HG03025 (cell line): ENCODE results near the gene SLC35F3.
"Not testable (repeated sequence)": the region's sequence is repeated elsewhere in the genome, so short reads cannot be mapped to it uniquely, and the experiment has no call there.

Experiments
- ATAC-seq: cut with Tn5 transposase; IDR thresholded peaks from one replicate; pipeline ENCODE4 v1.9.1; 2021; ENCODE audit warnings: mild to moderate bottlenecking, moderate library complexity; ENCODE audit not compliant: unreplicated experiment, low FRiP score

Gene SLC35F3

DNA sequence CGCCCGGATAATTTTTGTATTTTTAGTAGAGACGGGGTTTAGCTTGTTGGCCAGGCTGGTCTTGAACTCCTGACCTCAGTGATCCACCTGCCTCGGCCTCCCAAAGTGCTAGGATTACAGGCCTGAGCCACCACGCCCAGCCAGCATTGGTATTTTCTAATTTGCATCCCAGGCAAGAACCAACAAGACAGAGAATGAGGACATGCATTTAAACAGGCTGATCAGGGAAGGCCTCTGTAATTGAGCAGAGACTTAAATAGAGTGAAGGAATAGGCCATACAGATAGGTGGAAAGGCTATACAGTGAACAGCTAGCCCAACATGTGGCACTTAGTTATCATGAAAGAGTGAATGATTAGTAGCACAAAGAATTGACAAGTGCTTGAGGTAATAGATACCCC lies 230.4 kb downstream of the SLC35F3 start:
- ATAC-seq = no peak

DNA sequence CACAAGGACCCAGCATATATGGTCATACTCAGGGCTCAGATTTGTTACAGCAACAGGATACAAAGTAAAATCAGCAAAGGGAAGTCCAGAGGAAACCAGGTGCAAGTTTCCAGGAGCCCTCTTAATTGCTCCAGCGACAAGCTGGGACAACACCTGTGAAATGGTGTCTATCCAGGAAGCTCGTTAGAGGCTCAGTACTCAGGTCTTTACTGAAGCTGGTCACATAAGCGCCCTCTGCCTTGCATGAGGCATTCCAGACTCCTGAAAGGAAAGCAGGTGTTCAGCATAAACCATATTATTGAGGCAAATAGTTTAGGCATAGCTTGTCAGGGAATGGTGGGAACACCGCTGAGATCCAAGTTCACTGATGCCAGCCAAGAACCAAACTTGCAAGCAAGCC lies 231.0 kb downstream of the SLC35F3 start:
- no peak for ATAC-seq

DNA sequence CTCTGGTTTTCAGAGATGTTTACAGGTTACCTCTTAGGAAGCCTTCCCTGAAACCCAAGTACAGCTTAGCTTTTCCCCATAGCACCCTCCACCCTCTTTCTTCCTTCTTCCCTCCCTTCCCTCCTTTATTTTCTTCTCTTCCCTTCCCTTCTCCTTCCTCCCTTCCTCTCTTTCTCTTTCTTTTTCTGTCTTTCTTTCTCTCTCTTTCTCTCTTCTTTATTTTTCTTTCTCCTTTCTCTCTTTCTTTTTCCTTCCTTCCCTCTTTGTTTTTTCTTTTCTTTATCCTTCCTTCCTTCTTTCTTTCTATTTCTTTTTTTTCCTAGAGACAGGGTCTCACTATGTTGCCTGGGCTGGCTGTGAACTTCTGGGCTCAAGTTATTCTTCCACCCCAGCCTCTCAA lies 231.6 kb downstream of the SLC35F3 start:
- ATAC-seq = no peak

DNA sequence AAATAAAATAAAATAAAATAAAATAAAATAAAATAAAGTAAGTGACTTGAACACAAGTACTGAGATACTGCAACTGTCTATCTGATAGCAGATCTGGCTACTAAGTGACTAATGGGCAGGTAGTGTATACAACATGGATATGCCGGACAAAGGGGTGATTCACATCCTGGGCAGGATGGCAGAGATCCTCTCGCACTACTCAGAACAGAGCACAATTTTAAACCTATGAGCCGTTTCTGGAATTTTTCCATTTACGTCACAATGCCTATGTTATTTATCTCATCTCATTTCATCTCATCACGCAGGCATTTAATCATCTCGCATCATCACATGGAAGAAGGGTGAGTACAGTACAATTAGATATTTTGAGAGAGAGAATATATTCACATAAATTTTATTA lies 235.5 kb downstream of the SLC35F3 start:
- no peak for ATAC-seq

DNA sequence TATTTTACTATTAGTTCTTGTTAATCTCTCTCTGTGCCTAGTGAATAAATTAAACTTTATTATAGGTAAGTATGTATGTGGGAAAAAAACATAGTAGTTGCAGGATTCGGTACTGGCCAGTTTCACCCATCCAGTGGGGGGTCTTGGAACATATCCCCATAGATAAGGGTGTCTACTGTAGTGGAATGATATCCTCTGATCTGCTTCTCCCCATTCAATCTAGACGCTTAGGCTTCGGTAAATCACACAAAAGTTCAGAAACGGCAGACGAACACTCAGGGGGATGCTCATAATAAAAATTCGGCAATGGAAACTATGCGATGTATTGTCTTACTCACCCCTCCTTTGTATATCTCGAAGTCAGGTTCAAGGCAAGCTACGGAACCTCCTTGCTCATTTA lies 235.9 kb downstream of the SLC35F3 start:
- ATAC-seq = no peak

DNA sequence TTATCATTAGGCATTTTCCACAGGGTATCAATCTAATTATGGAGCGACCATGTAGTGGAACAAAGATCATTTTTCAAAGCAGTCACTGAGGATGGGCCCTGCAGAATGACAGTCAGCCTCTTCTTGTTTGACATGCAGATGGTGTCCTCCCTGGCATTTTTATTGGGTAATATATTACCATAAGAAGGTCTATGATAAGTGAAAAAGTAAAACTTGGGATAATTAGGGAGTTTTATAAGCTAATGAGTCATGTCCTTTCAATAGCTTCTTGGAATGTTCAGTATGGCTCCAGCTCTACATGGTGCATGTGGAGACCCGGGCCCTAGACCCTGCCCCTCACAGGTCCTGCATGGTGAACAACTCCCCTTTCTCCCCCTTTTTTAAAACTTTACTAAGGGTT lies 236.5 kb downstream of the SLC35F3 start:
- ATAC-seq = no peak

DNA sequence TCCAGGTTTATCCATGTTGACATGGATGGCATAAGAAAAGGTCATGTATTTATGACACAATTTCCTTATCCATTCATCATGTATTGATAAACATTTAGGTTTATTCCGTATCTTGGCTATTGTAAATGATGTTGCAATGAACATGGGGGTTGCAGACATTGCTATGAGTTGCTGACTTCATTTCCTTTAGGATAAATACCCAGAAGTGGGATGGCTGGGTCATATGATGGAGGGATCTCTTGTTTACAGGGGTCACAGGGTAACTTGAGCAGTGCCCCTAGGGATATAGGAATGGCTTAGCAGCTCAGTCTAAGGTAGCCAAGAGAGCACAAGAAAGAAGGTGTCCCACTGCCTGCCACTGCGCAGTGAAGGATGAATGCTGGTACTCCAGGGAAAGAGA lies 239.2 kb downstream of the SLC35F3 start:
- no peak for ATAC-seq

DNA sequence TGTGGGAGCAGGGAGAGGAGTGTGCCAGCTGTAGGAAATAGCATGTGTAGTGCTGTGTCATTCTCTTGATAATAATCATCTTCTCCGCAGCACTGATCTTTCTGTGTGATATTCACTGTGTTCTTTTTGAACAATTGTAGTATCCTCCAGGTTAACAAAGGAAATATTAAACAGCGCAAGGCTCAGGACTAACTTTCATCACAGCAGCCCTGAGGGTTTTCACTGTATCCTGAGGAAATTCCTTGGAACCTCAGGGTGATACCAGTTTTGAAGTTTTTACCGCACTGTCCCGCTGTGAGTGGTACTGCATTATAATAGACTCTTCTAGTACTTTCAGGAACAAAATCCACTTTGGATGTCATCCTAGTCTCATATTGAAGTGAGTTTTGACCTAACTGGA lies 240.4 kb downstream of the SLC35F3 start:
- no peak for ATAC-seq

DNA sequence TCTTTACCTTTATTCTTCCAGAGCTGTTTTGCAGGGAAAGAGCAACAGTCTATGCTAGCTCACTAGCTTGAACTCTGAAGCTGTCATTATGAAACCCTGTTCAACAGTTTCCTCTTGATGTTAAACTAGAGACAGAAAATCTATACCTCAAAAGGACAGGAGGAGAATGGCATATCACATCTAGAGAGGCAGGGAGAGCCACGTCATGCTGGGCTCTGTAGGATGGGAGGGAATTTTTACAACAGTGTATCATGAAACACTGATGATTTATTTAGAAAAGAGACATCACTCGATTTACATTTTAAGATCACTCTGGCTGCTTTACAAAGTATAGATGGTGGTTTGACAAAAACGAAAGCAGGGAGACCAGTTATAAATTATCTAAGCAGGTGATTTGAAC lies 243.9 kb downstream of the SLC35F3 start:
- no peak for ATAC-seq

DNA sequence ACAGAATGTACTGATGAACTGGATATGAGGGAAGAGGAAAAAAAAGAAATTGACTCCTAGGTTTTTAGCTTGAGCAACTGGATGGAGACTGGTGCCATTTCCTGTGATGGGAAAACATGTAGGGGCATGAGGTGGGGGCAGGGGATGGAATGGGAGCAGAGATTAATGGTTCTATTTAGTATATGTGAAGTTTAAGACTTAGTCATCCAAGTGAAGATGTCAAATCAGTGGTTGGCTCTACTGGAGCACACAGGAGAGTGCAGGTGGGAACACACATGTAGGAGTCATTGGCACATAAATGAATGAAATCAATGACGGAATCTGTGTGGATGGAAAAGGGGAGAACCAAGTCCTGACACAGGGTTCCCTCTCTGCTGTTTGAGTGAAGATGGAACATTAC lies 244.3 kb downstream of the SLC35F3 start:
- no peak for ATAC-seq

DNA sequence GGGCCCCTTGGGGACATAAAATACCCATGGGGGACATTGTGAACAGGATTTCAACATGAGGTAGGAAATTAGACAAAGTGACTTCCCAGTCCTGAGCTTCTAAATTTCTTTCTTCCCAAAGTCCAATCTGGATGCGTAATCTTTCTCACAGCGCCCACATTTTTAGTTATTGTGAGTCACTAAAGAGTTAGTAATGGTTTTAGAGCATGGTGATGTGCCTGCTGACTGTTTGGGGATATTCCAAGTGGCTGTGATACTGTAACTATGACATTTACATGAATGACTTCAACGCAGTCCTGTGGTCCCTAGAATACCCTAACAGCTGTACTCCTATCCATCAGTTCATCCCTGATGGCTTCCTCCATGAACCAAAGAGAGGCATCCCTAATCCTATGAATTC lies 244.7 kb downstream of the SLC35F3 start:
- ATAC-seq = no peak

DNA sequence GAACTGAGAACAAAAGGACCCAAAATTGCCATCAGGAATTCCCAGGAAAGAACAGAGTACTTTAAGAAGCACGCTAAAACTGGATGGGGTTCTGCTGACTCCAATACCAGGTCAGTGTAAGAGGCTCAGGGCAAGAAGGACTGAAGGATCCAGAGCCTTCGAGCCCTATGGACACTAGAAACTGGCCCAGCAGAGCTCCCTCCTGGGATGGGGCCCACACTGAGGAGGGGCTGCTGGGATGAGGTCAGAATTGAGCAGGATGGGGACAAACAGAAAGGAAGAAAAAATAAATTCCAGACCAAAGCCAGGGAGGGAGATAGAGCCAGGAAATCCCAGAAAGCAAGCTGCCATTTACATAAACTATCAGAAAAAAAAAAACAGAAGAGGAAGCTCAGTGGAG lies 246.4 kb downstream of the SLC35F3 start:
- no peak for ATAC-seq

DNA sequence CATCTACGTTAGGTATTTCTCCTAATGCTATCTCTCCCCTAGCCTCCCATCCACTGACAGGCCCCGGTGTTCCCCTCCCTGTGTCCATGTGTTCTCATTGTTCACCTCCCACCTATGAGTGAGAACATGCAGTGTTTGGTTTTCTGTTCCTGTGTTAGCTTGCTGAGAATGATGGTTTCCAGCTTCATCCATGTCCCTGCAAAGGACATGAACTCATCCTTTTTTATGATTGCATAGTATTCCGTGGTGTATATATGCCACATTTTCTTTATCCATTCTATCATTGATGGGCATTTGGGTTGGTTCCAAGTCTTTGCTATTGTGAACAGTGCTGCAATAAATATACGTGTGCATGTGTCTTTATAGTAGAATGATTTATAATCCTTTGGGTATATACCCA lies 247.9 kb downstream of the SLC35F3 start:
- ATAC-seq = not testable (repeated sequence)

DNA sequence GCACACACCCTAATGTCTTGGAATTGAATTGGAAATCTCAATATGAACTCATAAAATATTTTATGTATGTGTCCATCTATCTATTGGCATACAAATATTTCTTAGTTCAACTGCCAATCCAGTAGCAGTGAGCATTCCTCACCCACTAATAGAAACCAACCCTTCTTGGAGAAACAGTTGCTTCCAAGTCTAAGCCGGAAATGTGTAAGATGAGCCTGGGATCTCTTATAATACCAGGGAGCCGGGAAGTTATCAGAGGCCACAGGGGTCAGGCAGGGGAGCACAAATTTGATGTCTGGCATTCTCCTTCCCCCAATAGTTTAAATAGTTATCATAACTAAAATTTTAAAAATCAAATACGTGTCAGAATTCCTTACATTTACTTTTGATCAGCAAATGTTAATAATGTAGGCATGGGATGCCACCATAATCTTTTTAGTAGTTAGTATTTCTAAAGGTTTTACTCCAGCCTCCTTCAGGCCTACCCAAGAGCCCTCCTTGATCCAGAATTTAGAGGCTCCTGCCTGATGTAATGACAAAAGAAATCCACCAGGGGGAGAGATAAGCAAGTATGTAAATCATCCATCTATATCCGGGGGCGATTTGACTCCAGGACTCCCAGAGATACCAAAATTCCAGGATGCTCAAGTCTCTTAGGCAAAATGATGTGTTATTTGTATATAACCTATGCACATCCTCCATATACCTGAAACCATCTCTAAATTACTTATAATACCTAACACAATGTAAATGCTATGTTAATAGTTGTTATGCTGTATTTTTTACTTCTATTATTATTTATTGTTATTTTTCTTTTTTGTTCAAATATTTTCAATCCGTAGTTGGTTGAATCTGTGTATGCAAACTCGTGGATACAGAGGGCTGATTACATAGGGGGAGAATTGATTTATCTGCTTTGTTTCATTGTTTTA lies 250.1 kb downstream of the SLC35F3 start:
- no peak for ATAC-seq

DNA sequence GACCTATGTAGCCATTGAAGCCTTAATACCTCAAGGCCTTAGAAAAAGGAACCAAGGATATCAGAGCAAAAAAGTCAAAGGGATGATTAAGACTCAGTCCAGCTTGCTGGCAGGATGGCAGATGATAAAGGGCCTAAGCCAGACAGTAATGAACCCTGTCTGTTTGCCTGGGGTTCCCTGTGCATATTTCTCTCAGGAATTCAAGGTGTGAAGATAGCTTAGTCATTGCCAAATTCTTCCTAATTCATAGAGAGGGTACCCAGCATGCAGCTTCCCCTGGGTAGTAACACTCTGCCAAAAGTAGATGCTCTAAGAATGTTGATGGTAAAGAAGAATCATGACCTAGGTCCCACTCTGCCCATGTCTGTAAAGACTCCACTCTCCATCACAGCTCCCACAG lies 258.2 kb downstream of the SLC35F3 start:
- no peak for ATAC-seq

DNA sequence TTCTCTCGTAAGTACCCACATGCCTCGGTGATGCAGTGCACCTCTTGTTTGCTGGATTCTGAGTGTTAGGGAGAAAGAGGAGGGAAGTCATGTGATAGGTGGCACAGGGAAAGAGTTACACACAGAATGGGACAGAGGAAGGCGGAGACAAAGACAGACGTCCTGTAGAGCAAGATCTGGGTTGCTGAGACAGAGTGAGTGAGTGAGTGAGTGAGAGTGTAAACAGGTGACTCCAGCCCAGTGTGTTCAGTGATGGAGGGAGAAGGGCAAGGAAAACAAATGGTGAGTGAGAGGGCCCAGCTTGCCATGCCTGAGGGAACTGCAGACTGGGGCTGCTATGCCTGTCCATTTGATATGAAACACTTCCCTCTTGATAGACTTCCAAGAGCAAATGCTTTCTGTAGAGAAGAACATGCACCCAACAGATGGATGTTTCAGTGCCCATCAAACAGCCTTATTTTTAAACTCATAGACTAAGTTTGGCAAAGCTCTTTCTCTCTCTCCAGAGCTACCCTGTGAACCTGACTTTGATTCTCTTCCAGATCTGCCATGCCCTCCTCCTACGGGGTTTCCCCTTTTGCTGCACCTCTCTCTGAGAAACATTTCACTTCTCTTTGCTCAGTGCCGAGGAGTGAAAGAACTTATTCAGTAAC lies 258.9 kb downstream of the SLC35F3 start:
- ATAC-seq = no peak

DNA sequence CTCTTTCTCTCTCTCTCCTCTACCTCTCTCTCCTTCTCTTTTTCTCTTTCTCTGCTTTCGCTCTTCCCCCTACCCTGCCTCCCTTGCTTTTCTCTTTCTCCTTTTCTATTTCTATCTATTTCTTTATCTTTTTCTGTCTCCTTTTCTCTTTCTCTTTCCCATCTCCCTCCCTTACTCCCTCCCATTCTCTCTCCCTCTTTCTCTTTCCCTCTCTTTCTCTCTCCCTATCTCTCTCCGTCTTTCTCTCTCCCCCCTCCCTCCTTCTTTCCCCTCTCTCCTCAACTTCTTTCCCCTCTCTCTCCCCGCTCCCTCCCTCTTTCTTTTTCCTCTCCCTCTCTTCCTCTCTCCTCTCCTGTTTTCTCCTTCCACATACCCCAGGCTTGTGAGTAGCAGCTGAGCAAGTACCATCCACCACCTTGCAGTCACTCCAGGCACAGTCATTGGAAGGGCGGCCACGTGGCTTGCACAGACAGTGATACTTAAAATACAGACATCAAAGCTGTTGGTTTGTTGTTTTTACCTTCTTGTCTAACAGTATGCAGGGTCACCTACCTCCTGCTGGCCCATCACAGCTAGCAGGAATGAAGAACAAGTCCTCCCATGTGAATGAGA lies 259.7 kb downstream of the SLC35F3 start:
- no peak for ATAC-seq

DNA sequence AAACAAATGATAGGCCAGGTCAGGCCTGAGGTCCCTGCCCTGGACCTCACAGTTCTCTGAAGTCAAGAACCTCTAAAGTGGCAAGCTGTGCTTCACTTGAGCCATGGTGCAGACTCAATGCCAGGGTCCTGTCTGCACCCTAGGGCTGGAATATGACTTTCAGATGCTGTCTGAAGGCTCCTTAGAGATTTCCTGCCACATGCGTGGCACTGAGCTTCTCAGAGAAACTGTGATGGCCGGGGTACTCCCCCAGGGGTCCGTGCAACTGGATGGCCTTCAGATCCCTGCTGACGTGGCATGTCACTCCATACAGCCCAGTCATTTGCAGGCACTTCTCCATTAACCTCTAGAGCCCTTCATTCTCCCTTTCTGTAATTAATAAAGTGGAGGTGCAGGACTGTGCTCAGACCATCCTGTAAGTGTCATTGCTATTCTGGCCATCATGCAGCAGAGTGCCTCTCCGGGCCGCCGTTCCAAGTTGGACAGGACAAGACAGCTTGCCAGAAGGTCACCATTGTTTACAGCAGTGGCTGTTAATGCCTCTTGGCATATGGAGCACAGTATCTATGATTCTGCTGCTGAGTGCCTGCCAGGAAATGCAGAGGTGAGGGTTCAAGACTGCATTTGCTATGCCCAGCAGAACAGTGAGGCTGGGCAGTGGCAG lies 263.7 kb downstream of the SLC35F3 start:
- ATAC-seq = no peak

DNA sequence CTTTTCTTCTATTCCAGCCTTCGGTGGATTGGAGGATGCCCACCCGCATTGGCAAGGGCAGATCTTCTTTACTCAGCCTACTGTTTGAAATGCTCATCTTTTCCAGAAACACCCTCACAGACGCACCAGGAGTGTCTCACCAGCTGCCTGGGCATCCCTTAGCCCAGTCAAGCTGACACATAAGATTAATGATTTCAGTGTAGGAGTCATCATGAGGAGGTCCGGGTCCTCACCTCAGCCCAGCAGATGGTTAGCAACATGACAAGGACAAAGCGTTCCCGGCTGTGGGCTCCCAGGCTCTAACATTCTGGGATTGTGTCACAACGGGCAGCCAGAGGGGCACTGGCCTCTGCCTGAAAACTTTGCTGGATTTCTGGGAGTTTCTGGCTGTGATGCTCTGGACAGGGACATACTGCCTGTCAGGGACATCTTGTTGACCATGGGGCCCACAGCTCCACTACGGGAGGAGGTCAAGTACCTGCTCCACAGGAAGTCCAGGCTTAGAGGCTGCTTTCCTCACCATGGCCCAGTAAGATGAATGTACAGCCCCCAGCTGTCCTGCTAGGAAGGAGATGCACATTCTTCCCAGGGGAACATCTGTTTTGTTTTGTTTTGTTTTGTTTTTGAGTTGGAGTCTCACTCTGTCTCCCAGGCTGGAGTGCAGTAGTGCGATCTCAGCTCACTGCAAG lies 264.8 kb downstream of the SLC35F3 start:
- no peak for ATAC-seq

DNA sequence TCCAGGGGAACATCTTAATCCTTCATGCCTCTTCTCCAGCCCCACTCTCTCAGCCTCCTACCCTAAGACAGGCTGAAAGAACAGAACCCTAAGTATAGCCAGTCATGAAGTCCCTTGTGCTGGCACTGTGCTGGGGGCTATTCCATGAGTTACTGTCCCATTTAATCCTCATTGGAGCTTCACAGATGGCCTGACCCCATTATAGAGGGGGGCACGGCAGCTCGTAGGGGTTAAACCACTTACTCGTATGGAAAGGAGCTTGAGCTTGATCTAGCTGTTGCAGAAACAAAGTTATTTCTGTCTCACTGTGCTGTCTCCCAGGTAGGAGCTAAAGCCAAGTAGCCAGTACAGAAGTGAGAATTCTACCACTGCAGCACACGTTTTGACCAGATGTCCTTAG lies 265.6 kb downstream of the SLC35F3 start:
- ATAC-seq = no peak

DNA sequence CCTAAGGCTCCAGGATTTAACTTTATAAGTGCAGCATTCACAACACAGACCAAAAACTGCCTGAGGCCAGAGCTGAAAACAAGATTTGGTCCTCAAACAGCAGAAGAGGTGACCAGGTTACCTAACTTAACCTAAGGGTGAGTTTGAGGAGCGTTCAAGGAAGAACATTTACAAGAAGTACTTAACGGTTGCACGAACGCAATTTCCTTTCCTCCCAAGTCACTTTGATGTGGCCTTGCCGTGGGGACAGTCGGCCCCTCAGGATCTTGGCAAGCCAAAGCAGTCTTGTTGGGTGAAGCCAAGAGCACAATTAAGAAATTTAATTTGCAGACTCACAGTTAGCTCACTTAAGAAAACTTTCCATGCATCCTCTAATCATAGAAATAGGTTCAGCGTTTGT lies 266.1 kb downstream of the SLC35F3 start:
- no peak for ATAC-seq
